AG04450 (cell line): ENCODE results near the gene APBA2. TPM values are rescaled to one million over a fixed set of nuclear protein-coding genes. Genes with fewer than 3 reads are reported as not detected.

ENCODE experiments used
- CTCF ChIA-PET: fragments of 300-600, 350-600 bp; formaldehyde crosslinking; extraction: SDS; loops from one replicate; lab custom pipeline; 2022; ENCODE audit warnings: antibody characterized with exemption, inconsistent platforms; lab: Charles Lee
- POLR2A ChIA-PET: fragments of 350-600 bp; formaldehyde crosslinking; extraction: SDS; loops from one replicate; lab custom pipeline; 2021; ENCODE audit warnings: antibody characterized with exemption, inconsistent platforms; lab: Yijun Ruan, JAX
- DNase-seq: peaks from one replicate; pipeline ENCODE4 v3.0.0-alpha.2; 2011; ENCODE audit warnings: low read depth, low spot score
- H3K27ac ChIP-seq: one replicate; pipeline ENCODE4 v1.5.1; 2012; ENCODE audit warnings: low read depth, low read length, control low read depth
- H3K27me3 ChIP-seq: one replicate; pipeline ENCODE4 v1.6.0; 2012; ENCODE audit warnings: low read length; ENCODE audit not compliant: control insufficient read depth, insufficient read depth
- H3K4me3 ChIP-seq: 2 replicates; pipeline ENCODE4 v1.5.1; 2011; ENCODE audit warnings: mild to moderate bottlenecking, low read depth, low read length, control low read depth
- H3K9me3 ChIP-seq: 2 replicates; pipeline ENCODE4 v1.5.1; 2012; ENCODE audit warnings: low read length; ENCODE audit not compliant: control insufficient read depth, insufficient read depth
- polyA plus RNA-seq: library from polyadenylated mRNA; depleted of rRNA; stranded (reverse); fragments of >200 nt; gene quantifications from 2 replicates; pipeline ENCODE4 v1.2.3, GENCODE V29; 2011
- TF ChIP-seq, protein P1 (sequence below): IDR thresholded peaks from 2 replicates; pipeline ENCODE4 v1.5.1; 2011; ENCODE audit warnings: low read depth, low read length, control low read depth, inconsistent platforms

Gene APBA2
- polyA plus RNA-seq, 1 experiment: 18.9 TPM

DNA sequence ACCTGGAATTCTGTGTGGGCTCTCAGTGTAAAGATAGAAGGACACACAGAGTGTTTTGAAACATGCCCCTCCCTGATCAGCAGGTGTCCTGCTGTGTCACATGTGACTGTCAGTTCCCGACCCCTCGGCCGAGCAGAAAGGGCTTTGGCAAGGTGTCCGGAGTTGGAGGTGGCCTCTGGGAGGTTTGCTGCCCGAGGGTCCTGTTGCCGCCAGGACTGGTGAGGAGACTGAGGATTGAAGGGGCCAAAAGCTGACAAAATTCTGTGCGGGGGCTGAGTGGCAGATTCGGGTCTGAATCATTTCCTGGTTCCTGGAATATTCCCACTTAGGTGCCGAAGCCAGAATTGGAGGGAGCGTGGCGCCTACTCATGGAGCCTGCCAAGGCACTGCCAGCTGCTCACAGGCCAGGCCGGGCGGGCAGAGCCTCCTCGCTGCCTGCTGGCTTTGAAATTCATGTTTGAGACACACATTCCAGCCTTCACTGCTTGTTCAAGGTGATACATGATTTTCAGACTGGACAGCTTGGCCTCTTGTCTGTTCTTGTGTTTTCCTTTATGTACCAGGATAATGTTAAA, 83.8 kb downstream of the APBA2 start:
- TF ChIP-seq, protein P1, sequence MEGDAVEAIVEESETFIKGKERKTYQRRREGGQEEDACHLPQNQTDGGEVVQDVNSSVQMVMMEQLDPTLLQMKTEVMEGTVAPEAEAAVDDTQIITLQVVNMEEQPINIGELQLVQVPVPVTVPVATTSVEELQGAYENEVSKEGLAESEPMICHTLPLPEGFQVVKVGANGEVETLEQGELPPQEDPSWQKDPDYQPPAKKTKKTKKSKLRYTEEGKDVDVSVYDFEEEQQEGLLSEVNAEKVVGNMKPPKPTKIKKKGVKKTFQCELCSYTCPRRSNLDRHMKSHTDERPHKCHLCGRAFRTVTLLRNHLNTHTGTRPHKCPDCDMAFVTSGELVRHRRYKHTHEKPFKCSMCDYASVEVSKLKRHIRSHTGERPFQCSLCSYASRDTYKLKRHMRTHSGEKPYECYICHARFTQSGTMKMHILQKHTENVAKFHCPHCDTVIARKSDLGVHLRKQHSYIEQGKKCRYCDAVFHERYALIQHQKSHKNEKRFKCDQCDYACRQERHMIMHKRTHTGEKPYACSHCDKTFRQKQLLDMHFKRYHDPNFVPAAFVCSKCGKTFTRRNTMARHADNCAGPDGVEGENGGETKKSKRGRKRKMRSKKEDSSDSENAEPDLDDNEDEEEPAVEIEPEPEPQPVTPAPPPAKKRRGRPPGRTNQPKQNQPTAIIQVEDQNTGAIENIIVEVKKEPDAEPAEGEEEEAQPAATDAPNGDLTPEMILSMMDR: no peak
- POLR2A ChIA-PET: no interaction called here
- CTCF ChIA-PET: no interaction called here
- H3K27me3 ChIP-seq: no peaks in the 10 kb centered on the region
- no peak overlapping the region for H3K4me3 ChIP-seq
- H3K27ac ChIP-seq: peak overlapping the region; percentile 90
- DNase-seq: no peak
- H3K9me3 ChIP-seq: peaks cover 4% of the 10 kb centered on the region; the same call in 1 of the 2 replicates

DNA sequence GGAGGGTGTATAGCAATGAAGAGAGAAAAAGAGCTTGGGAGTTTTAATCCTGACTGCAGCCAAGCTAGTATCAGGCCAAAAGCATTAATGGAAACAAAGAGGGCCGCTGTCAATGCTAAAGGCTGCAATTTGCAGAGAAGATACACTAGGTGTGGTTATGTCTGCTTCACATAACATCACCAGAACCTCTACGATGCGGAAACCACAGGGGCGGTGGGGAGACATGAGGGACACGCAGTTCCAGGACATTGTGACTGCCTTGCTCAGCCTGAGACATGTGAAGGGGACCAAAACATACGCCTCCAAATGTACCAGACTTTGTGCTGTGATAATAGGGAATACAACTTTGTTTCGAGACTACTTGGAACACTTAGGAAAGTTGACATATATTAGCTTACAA, 88.4 kb downstream of the APBA2 start:
- TF ChIP-seq, protein P1: no peak
- ChIA-PET POLR2A (no interaction called here), CTCF (interaction anchor here (0.8 to 1.3 kb wide), 2 partner anchors 116 to 130 kb away, joined by 4 to 5 read pairs; no protein-coding TSS in a partner anchor)
- no peak overlapping the region for H3K27ac ChIP-seq
- DNase-seq: no peak
- no peak overlapping the region for H3K4me3 ChIP-seq
- H3K9me3 ChIP-seq: peaks cover 4% of the 10 kb centered on the region; the same call in 1 of the 2 replicates
- no peaks in the 10 kb centered on the region for H3K27me3 ChIP-seq

DNA sequence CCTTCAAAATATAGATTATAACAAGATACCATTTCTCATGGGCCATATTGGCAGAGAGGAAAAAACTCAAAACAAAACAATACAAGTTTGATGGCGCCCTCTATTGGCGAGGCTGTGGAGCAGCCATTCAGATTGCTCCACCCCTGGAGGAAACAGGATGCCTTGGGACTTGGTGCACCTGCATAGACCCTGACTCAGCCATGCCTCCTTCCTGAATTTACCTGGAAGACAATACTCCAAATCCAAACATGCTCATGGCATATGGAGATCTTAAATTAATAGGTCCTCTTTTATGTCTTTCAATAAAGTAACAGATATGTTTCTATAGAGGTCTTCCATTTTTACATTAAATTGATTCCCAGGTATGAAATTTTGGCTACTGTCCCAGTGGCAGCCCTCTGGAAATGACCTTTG, 90.0 kb downstream of the APBA2 start:
- ChIA-PET CTCF (interaction anchor here (0.6 to 1.3 kb wide), 7 partner anchors 9 to 114 kb away, joined by 3 to 5 read pairs (median 4); no protein-coding TSS in a partner anchor), POLR2A (no interaction called here)
- H3K4me3 ChIP-seq: no peak overlapping the region
- TF ChIP-seq, protein P1: peak; percentile 75
- H3K9me3 ChIP-seq: no peaks in the 10 kb centered on the region; the same call in 1 of the 2 replicates
- H3K27ac ChIP-seq: no peak overlapping the region
- H3K27me3 ChIP-seq: no peaks in the 10 kb centered on the region
- DNase-seq: no peak

DNA sequence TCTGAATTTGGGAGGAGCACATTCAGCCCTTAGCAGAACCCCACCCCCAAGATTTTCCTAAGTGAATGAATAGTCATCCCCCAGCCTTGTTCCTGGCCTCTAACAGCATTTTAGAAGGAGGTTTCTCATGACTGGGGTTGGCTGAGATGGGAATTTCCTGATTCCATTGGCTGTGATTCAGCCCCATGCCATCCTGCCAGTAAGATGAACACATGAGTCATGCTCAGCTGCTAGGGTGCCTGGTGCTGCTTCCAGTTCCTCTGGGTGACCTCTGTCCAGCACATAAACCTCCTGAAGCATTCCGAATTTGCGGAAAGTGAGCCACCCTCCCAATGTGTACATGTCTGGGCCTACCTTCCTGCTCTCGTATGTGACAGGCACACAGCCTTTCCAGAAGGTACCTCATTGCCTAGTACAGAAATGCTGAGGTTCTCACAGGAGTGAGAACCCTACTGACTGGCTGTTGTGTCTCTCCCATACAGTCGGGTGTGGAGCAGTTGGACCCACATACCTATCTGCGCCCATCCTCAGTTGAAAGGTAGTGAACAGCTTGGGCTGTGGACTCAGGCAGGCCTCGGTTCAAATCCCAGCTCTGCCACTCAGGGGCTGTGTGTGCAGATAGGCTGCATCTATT, 91.7 kb downstream of the APBA2 start:
- ChIA-PET CTCF (interaction anchor here (0.6 to 1.4 kb wide), 3 partner anchors 37 to 125 kb away, joined by 4 to 7 read pairs (median 5); no protein-coding TSS in a partner anchor), POLR2A (interaction anchor here (0.6 kb wide), 1 partner anchor 80 kb away, joined by 3 read pairs; no protein-coding TSS in a partner anchor)
- no peak overlapping the region for H3K4me3 ChIP-seq
- peak; percentile 91 for DNase-seq
- H3K27ac ChIP-seq: peak overlapping the region; percentile 84
- no peaks in the 10 kb centered on the region for H3K27me3 ChIP-seq
- TF ChIP-seq, protein P1: no peak
- no peaks in the 10 kb centered on the region; the same call in 1 of the 2 replicates for H3K9me3 ChIP-seq

DNA sequence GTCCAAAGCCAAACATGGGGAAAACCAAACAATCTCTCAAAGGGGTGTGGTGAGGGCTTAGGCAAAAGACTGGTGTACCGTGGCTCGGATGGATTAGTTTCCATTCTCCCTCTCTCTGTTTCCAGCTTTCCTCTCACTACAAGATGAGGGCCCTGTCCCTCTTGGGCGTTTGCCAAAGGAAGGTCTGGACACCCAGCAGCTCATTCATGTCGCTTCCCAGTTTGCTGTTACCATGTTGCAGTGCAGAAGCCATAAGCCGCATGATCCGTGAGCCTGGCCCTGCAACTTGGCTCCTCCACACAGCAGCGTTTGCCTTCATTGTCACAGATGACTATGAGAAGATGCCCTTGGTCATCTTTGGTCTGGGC, 92.2 kb downstream of the APBA2 start:
- POLR2A ChIA-PET: no interaction called here

More for the DNA sequence above, 92.2 kb downstream of the APBA2 start:
- Histone ChIP-seq H3K27me3 (no peaks in the 10 kb centered on the region), H3K4me3 (no peak overlapping the region), H3K27ac (peak overlapping the region; percentile 48), H3K9me3 (no peaks in the 10 kb centered on the region; the same call in 1 of the 2 replicates)
- CTCF ChIA-PET: interaction anchor here (0.6 to 1.4 kb wide), 3 partner anchors 37 to 125 kb away, joined by 4 to 7 read pairs (median 5); no protein-coding TSS in a partner anchor
- TF ChIP-seq, protein P1: no peak
- DNase-seq: no peak
